GM21515 (cell line): ENCODE data around the gene CADPS2.
"Not testable (repeated sequence)": the region's sequence is repeated elsewhere in the genome, so short reads cannot be mapped to it uniquely, and the experiment has no call there.

Experiments used
- ATAC-seq: cut with Tn5 transposase; IDR thresholded peaks from one replicate; pipeline ENCODE4 v1.9.1; 2021; ENCODE audit not compliant: unreplicated experiment

The CADPS2 gene

GRCh38 chr7:122715183-122715582 is 171.1 kb downstream of the CADPS2 start:
- ATAC-seq = no peak

DNA sequence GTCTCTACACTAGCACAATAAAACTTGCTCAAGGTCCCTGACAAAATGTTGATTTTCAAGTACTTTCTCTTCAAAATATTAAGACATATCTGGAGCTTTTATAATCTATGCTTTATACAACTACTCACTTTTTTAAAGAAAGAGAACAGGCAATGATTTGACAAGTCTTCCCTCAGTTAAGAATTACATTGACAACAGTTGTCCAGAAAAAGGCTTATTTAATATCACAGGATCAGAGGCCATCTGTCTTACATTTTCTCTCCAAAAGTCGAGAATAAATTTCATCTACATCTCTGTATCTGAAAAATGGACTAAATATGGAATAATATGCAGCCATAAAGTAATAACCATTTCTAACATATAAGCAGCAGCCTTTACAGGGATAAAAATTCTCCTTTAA is 175.3 kb downstream of the CADPS2 start:
- no peak for ATAC-seq

GRCh38 chr7:122709930-122710646 is 176.2 kb downstream of the CADPS2 start:
- ATAC-seq = no peak

DNA sequence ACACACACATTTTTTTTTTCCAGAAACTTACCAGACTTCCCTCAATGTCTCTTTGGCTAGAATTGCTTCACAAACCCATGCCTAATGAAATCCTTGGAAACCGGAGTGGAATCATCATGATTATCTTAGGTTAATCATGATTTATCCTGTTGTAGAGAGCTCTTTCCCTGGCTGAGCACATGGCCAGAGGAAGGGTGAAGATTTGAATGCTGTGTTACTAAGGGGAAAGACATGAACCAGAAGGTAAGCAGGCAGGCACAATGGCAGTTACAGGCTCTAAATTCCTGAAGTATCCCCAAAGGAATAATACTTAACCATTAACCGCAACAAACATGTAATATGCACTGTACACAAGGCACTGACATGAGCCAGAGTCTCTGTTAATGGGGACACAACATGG is 179.4 kb downstream of the CADPS2 start:
- no peak for ATAC-seq

DNA sequence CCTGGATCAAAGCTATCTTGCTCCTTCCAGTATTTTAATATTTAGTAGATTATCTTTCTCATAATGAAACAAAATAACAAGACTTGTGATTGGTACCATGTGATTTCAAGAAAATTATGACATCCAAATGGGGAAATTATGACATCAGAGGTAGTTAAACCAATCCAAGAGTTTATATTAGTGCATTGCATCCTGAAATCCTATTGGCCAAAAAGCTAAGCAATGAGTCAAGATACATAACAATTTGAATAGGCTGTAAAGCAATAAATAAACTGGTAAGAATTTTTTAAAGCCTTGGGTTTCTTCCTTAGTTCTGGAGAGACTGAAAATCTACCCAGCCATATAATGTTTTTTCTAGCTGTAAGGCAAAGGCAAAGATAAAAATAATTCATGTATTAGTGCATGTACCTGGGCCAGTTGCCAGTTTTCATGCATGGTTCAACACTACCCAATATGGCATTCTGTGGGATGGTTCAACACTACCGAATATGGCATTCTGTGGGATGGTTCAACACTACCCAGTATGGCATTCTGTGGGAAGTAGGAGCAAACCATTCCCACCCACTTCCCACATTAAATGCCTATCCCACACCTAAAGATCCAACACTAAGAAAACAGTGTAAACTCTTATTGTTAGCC is 183.3 kb downstream of the CADPS2 start, which contains the start of gene RNF148:
Gene RNF148, minus strand, starts transcription at position 51 of the 639 bp plus-strand sequence. CDS start 172 bp downstream, outside the sequence.
- no peak for ATAC-seq

DNA sequence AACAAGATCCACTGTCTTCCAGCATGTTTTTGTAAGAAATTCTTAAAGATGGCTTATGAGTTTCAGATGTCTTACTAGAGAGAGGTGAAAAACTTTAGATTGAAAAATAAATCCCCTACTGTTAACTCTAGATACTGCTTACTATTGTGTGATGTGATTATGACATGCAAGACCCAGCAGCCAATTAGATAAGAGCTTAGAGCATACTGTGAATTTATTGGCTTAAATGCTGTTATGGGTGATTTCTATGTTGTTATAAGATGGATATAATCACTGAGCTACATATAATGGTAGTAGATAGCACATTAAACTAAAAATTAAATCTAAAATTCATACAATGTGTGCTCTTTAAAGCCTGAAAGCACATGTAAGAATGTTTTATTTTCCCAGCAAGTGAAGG is 187.2 kb downstream of the CADPS2 start, which contains the start of gene RNF133:
Gene RNF133, minus strand, starts transcription at position 101 of the 400 bp plus-strand sequence. CDS start 199 bp downstream, outside the sequence.
- ATAC-seq = no peak

DNA sequence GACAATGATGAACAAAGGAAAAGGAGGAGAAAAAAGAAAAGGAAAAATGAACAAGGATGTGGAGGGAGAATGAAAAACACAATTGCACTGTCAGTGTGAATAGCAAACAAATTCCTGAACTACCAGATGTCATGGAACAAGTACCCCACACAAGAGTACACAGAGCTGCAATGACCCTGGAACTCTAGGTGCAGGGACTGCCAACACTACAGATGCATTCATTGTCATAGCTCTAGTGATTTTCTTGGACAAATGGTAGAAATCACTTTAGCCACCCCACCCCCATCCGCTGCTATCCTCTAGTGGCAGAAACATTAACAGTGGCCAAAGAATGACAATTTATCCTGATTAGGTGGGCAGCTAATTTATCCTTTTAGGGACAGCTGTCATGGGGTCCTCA is 190.4 kb downstream of the CADPS2 start:
- ATAC-seq = no peak

DNA sequence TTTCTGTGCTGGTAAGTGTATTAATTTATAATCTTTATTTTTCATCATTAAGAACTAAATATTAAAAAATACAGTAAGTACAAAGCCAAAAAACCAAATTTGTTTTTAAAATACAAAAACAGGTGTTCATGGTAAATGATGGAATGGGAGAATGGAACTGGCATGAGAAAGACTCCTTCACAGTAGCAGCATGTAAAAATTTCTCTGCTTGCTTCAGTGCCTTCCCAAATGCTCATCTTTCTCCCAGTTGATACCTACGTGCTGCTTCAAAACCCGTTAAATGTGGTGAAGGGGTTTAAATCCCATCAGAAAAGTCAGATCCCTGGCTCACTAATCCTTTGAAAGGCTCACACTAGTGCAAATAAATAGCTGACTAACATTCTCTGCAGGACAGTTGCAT is 191.6 kb downstream of the CADPS2 start:
- no peak for ATAC-seq

DNA sequence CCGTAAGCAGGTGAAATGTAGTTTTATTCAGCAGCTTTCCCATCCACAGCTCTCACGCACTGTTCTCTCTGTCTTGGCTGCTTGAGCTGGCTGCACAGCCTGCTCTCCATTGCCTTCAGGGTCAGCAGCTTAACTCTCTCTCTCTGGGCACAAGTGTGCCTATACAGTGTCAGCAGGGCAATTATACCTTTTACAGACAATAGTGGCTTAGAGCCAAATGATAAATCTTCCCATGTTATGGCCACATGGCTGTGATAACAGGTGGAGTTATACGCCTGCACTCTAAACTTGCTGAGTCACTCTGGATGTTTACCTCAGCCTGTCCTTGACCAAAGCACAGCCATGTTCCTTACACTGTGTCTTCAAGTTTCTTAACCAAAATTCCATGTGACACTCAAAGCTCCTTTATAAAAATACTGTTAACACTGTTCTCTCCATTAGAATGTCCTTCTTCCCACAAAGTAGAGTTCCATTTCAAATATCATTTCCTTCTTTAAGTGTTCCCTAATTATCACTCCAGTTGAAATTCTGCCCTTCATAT is 193.4 kb downstream of the CADPS2 start:
- ATAC-seq = no peak

DNA sequence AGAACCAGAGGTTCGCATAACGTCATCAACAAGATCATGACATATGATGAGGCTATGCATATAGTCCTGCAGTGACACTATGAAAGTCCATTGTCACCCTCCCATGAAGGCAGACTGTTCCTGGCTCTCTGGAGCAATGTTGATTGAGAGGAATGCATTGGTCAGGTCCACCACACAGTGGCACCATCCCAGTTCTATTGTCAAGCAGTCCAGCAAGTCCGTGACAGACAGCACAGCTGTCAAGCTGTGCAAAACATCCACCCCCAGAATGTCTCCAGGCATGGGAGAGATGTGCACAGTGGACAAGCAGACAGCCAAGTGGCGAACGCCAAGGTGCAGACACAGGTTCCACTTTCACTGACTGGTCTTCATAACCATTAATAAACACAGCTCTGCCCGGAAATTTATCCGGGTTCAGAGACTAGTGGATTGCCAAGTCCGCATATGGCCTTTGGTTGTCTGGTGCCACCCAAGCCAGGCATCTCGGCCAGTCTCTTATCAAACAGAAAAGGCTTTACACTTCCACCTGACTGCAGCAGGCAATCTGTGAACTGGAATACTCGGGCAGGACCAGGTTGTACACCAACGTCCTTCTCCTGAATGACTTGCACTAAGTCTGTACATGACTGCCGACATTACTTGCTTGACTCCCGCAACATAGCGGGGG is 194.6 kb downstream of the CADPS2 start:
- ATAC-seq = no peak

- ATAC-seq = no peak
Observed at GRCh38 chr7:122689346-122690109, 196.7 kb downstream of the CADPS2 start.

DNA sequence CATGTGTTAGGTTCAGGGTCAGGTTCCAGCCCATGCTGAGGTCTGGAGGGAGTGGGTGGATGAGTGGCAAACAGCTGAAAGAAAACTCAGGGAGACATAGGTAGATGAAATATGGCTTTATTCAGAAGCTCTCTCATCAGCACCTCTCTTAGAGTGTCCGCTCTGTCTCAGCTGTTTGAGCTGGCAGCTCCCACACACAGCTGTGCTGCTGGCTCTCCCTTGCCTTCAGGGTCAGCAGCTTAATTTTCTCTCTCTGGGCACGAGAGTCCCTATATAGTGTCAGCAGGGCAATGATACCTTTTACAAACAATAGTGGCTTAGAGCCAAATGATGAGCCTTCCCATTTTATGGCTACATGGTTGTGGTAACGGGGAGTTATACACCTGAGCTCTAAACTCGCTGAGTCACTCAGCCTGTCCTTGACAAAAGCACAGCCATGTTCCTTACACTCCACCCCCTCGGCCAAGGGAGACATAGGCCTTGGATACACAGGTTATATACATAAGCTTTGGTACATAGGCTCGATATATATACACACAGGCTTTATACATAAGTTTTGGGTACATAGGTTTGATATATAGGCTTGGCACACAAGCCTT is 197.8 kb downstream of the CADPS2 start:
- no peak for ATAC-seq

DNA sequence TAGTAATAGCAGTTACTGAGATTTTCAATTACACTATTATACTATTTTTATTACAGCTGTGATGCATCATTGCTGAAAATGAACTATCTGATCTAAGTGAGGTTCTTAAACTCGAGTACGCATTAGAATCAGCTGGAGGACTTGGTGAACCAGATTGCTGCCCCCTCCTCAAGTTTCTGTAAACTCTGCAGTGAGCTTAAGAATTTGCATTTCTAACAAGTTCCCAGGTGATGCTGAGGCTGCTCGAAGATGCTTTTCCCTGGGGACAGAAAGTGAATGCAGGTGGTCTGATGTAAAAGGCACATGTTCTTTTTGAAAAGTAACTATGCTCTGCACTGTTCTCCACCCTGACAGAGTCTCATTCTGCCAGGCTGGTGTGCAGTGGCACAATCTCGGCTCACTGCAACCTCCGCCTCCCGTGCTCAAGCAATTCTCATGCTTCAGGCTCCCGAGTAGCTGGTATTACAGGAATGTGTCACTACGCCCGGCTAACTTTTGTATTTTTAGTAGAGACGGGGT is 199.8 kb downstream of the CADPS2 start:
- no peak for ATAC-seq

- no peak for ATAC-seq
Observed at GRCh38 chr7:122684504-122684903, 201.8 kb downstream of the CADPS2 start.

DNA sequence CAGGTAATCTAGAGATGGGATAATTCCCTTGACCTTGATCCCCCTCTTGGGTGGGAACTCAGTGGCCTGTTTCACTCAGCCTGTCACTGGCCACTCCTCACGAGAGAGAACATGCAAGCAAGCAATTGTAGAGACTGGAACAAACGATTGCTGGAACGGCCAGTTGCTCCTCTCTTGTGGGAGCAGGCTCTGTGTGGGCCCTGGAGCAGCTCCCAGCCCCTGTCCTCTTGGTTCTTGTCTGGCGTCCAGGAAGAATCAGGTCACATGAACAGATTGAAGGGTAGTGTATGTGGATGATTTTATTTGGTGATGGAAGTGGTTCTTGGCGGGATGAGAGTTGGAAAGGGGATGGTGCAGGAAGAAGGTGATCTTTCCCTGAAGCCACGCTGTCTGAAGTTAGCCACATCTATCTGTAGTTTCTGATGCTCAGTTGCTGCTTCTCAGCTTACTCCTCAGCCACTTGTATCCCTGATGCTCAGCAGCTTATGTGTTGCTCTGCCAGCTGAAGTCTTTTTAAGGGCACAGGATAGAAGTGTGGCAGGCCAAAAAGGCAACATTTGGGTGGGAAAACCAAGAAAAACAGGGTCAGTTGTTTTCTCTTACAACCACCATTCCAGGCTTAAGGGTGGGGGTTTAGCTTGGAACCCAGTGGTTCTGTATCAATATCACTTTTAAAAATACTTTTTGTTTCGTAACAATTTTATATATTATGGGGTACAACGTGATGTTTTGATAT is 203.3 kb downstream of the CADPS2 start:
- ATAC-seq = no peak

DNA sequence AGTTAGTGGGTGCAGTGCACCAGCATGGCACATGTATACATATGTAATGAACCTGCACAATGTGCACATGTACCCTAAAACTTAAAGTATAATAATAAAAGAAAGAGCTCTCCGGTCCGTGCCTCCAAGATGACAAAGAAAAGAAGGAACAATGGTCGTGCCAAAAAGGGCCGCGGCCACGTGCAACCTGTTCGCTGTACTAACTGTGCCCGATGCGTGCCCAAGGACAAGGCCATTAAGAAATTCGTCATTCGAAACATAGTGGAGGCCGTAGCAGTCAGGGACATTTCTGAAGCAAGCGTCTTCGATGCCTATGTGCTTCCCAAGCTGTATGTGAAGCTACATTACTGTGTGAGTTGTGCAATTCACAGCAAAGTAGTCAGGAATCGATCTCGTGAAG is 205.1 kb downstream of the CADPS2 start:
- not testable (repeated sequence) for ATAC-seq

DNA sequence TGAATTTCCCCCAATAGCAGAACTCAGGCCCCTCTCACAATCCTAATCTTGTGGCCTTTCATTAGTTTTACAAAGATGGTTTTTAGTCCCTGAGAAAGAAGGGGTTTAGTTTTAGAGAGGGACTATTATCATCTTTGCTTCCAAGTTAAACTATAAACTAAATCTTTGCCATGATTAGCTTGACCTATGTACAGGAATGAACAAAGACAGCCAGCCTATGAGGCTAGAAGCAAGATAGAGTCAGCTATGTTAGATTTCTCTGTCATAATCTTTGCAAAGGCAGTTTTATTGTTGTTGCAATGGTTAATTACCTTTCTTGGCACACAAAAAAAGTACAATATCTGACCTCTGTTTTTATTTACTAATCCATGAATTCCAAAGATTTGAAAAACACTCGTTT is 206.4 kb downstream of the CADPS2 start:
- no peak for ATAC-seq

DNA sequence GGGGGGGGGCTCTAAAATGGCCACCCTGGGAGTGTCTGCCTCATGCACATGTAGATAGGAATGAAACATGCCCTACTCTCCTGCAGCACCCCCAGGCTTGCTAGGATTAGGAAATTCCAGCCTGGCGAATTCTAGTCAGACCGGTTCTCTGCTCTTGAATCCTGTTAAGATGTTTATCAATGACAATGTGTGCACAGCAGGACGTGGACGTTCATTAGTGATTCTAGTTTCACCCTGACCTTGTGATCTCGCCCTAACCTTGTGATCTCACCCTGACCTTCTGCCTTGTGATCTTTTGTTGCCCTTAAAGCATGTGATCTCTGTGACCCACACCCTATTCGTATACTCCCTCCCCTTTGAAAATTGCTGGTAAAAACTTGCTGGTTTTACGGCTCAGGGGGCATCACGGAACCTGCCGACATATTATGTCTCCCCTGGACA is 207.0 kb downstream of the CADPS2 start:
- ATAC-seq = not testable (repeated sequence)

GRCh38 chr7:122677149-122677548 is 209.1 kb downstream of the CADPS2 start:
- ATAC-seq = no peak

GRCh38 chr7:122676466-122676865 is 209.8 kb downstream of the CADPS2 start:
- no peak for ATAC-seq
